Measurements from ENCODE around the gene CLCN7.
"Not testable (repeated sequence)": the region's sequence is repeated elsewhere in the genome, so short reads cannot be mapped to it uniquely, and the experiment has no call there.

The CLCN7 gene

DNA sequence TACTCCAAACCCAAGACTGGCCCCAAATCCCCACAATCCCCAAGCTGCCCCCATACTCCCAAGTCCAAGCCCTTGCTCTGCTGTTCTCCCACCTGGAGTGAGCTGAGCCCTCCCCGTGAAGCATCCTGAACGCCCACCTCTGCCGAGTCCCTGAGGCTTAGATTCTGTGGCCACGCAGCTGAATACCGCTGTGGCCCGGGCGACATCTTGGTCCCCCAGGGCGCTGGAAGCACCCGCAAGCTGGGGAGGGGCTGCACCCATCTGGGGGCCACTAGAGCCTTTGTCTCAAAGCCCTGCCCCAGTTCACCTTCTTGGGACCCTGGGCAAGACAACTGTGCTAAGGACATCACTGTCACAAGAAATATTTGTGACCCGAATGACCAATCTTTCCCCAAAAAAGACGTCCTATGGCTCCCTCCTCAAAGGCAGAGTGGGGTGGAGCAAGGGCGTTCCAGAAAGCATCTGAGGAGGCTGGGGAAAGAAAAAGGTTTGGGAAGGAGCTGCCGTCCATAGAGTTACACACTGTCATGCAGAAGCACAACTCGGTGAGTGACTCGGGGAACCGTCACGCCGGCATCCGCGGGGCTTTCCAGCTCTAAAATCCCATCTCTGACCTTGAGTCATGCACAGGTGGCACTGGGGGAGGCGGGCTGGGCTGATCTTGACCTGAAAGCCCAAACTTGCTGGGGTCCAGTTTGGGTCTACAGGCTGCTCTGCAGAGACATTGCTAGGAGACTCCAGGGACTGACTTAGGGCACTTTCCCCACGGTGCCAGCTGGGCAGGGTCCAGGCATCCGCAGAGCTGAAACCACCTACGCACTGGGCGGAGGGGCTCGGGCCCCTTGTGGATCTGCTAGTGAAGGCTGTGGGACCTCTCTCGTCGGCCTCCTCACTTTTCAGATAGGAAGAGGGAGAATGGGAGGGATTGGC lies 7.3 kb upstream of the CLCN7 start:
- no peaks in the 10 kb centered on the region for H3K9me3 ChIP-seq (ENCODE audit: insufficient read depth, low read depth, low read length)
- H3K4me1 ChIP-seq (ENCODE audit: insufficient read depth, low read length) = no peaks in the 10 kb centered on the region
- peaks cover 9% of the 10 kb centered on the region for H3K27me3 ChIP-seq (ENCODE audit: insufficient read depth, low read length)
- H3K27ac ChIP-seq (ENCODE audit: low read depth, low read length) = no peak overlapping the region
- 86% methylated on average over 28 of the region's 28 CpGs for WGBS
- H3K36me3 ChIP-seq (ENCODE audit: insufficient read depth, low read length) = no peaks in the 10 kb centered on the region
- H3K4me3 ChIP-seq (ENCODE audit: low read length) = no peak overlapping the region
- no peak overlapping the region for H3K9ac ChIP-seq (ENCODE audit: low read depth, low read length)

DNA sequence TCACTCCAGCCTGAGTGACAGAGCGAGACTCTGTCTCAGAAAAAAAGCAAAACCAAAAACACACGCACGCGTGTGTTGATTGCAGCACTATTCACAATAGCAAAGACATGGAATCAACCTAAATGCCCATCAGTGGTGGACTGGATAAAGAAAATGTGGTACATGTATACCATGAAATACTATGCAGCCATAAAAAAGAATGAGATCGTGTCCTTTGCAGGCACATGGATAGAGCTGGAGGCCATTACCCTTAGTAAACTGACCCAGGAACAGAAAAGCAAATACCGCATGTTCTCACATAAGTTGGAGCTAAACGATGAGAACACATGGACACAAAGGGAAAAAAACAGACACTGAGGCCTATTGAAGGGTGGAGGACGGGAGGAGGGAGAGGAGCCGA lies 4.1 kb upstream of the CLCN7 start:
- H3K36me3 ChIP-seq (ENCODE audit: insufficient read depth, low read length); H3K9ac ChIP-seq (ENCODE audit: low read depth, low read length); H3K9me3 ChIP-seq (ENCODE audit: insufficient read depth, low read depth, low read length); H3K27ac ChIP-seq (ENCODE audit: low read depth, low read length); H3K4me1 ChIP-seq (ENCODE audit: insufficient read depth, low read length); H3K4me3 ChIP-seq (ENCODE audit: low read length): not testable (repeated sequence)
- WGBS = 95% methylated on average over 9 of the region's 9 CpGs
- peaks cover 11% of the 10 kb centered on the region; the same call in 1 of the 2 replicates for H3K27me3 ChIP-seq (ENCODE audit: insufficient read depth, low read length)

DNA sequence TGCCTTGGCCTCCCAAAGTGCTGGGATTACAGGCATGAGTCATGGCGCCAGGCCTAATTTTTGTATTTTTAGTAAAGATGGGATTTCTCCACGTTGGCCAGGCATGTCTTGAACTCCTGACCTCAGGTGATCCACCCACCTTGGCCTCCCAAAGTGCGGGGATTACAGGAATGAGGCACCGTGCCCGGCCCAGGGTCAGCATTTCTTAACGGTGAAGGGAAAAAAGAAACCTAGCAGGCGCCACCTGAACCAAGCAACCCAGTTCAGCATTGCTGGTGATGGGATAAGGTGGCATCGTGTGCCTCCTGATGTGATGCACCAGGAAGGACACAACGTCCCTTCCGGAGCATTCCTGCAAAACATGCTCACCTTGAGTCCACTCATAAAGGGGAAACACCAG lies 2.2 kb upstream of the CLCN7 start:
- H3K27me3 ChIP-seq (ENCODE audit: insufficient read depth, low read length) = peaks cover 4% of the 10 kb centered on the region; the same call in 1 of the 2 replicates
- 93% methylated on average over 10 of the region's 10 CpGs for WGBS
- no peaks in the 10 kb centered on the region for H3K9me3 ChIP-seq (ENCODE audit: insufficient read depth, low read depth, low read length)
- H3K36me3 ChIP-seq (ENCODE audit: insufficient read depth, low read length) = no peaks in the 10 kb centered on the region
- H3K4me1 ChIP-seq (ENCODE audit: insufficient read depth, low read length) = no peaks in the 10 kb centered on the region
- H3K27ac ChIP-seq (ENCODE audit: low read depth, low read length) = no peak overlapping the region
- no peak overlapping the region for H3K9ac ChIP-seq (ENCODE audit: low read depth, low read length)
- H3K4me3 ChIP-seq (ENCODE audit: low read length) = no peak overlapping the region

DNA sequence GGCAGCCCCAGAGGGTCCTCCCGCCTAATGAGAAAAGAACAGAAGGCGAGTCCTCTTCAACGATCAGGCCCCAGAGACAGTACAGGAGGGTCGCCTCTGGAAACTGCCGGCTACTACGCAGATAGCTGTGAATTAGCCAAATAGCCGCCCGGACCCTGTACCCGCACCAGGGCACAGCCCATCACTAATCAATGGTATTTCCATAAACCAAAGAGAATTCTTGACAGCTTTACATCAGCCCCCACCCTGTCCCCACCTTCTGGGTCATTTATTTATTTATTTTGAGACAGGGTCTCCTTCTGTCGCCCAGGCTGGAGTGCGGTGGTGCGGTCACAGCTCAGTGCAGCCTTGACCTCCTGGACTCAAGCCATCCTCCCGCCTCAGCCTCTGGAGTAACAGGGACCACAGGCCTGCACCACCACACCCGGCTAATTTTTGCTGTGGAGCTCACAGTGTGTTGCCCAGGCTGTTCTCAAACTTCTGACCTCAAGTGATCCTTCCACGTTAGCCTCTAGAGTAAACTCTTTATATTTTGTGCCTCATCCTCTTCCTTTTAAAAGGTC lies 805 bp upstream of the CLCN7 start:
- Histone ChIP-seq H3K27me3 (ENCODE audit: insufficient read depth, low read length) (0 out of 2 replicates have a peak, but pooled peaks cover 3% of the 10 kb centered on the region), H3K4me1 (ENCODE audit: insufficient read depth, low read length) (no peaks in the 10 kb centered on the region; the same call in 1 of the 2 replicates), H3K27ac (ENCODE audit: low read depth, low read length) (no peak overlapping the region), H3K9me3 (ENCODE audit: insufficient read depth, low read depth, low read length) (no peaks in the 10 kb centered on the region), H3K4me3 (ENCODE audit: low read length) (peak overlapping the region; percentile 63), H3K9ac (ENCODE audit: low read depth, low read length) (peak overlapping the region; percentile 93), H3K36me3 (ENCODE audit: insufficient read depth, low read length) (no peaks in the 10 kb centered on the region)
- WGBS = 70% methylated on average over 15 of the region's 15 CpGs

DNA sequence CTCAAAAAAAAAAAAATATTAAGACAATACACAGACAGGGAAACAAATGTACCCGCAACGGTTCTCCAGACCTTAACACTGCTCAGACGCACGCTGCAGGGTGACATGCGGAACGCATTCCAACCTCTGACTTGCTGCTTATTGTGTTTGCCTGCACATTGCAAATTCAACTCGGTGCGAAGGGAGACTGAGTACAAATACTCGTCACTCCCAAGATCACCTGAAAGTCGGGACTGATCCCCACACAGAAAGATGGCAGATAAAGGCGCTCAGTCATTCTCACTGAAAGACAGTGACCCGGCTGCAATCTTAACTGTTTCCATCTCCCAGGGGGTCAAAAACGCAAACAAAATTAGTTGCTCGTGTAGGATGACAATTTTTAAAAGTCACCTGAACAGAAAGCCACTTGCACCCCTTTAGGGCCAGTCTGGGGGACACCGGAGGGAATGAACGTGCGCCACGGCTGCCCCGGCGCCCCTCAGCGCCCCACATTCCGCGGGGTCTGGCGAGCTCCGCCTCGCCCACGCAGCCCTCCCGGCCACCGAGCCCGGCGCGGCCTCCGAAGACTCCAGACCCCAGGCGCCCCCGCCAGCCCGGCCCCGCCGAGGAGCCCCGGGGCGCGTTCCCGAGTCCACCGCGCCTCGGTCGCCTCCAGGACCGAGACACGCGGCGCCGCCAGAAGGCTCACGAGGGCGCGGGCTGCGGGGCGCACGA lies 589 bp downstream of the CLCN7 start:
- H3K36me3 ChIP-seq (ENCODE audit: insufficient read depth, low read length) = no peaks in the 10 kb centered on the region
- H3K27ac ChIP-seq (ENCODE audit: low read depth, low read length) = no peak overlapping the region
- H3K4me3 ChIP-seq (ENCODE audit: low read length) = peak overlapping the region; percentile 63
- 0 out of 2 replicates have a peak, but pooled peaks cover 3% of the 10 kb centered on the region for H3K27me3 ChIP-seq (ENCODE audit: insufficient read depth, low read length)
- no peaks in the 10 kb centered on the region for H3K9me3 ChIP-seq (ENCODE audit: insufficient read depth, low read depth, low read length)
- H3K9ac ChIP-seq (ENCODE audit: low read depth, low read length) = peak overlapping the region; percentile 93
- 13% methylated on average over 57 of the region's 57 CpGs for WGBS
- H3K4me1 ChIP-seq (ENCODE audit: insufficient read depth, low read length) = no peaks in the 10 kb centered on the region; the same call in 1 of the 2 replicates

DNA sequence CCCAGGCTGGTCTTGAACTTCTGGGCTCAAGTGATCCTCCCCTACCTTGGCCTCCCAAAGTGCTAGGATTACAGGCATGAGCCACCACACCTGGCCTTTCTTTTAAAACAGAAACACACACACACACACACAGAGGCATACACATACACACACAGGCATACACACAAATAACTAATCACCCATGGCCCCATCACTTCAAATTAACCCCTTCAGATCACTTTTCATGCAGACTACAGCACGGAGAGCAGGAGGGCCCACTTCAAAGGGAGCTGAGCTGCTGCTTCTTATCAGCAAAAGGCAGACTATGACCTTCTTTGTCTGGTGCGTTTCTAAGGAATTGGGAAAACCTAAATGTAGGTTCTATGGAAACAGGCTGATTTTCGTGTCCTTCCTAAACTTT lies 1.9 kb downstream of the CLCN7 start:
- Histone ChIP-seq H3K36me3 (ENCODE audit: insufficient read depth, low read length) (no peaks in the 10 kb centered on the region), H3K4me3 (ENCODE audit: low read length) (no peak overlapping the region), H3K4me1 (ENCODE audit: insufficient read depth, low read length) (no peaks in the 10 kb centered on the region; the same call in 1 of the 2 replicates), H3K9me3 (ENCODE audit: insufficient read depth, low read depth, low read length) (no peaks in the 10 kb centered on the region), H3K9ac (ENCODE audit: low read depth, low read length) (no peak overlapping the region), H3K27me3 (ENCODE audit: insufficient read depth, low read length) (0 out of 2 replicates have a peak, but pooled peaks cover 3% of the 10 kb centered on the region), H3K27ac (ENCODE audit: low read depth, low read length) (no peak overlapping the region)
- 71% methylated on average over 3 of the region's 3 CpGs for WGBS

DNA sequence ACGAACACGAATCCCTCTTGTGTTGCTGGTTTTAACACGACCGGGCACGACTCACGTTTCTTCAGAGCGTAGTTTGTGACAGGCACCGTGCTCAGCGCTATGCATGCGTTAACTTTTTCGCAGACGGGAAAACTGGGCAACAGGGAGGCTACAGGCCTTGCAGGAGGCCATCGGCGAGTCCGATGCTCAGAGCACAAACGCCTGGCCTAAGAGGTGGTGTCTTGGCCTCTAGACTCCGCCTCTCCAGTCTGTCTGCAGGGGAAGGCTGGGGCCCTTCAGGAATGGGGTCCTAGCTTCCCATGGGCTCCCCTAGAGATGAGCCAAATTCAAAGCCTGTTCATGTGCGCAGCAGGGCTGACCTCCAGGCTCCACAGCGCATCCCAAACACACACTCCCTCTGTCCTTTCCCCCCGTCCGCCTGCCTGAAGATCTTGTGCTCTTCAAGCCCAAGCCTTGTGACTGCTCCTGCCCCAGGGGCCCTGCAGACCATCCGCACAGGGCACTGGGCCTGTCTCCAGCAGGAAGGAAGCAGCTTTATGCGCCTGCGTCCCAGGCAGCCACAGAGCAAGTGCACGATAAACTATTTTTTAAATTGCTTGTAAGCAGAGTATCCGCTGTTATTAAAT lies 3.1 kb downstream of the CLCN7 start:
- Histone ChIP-seq H3K36me3 (ENCODE audit: insufficient read depth, low read length) (no peaks in the 10 kb centered on the region), H3K9ac (ENCODE audit: low read depth, low read length) (no peak overlapping the region), H3K27me3 (ENCODE audit: insufficient read depth, low read length) (0 out of 2 replicates have a peak, but pooled peaks cover 3% of the 10 kb centered on the region), H3K27ac (ENCODE audit: low read depth, low read length) (no peak overlapping the region), H3K9me3 (ENCODE audit: insufficient read depth, low read depth, low read length) (no peaks in the 10 kb centered on the region), H3K4me3 (ENCODE audit: low read length) (no peak overlapping the region), H3K4me1 (ENCODE audit: insufficient read depth, low read length) (no peaks in the 10 kb centered on the region; the same call in 1 of the 2 replicates)
- 94% methylated on average over 25 of the region's 26 CpGs for WGBS

DNA sequence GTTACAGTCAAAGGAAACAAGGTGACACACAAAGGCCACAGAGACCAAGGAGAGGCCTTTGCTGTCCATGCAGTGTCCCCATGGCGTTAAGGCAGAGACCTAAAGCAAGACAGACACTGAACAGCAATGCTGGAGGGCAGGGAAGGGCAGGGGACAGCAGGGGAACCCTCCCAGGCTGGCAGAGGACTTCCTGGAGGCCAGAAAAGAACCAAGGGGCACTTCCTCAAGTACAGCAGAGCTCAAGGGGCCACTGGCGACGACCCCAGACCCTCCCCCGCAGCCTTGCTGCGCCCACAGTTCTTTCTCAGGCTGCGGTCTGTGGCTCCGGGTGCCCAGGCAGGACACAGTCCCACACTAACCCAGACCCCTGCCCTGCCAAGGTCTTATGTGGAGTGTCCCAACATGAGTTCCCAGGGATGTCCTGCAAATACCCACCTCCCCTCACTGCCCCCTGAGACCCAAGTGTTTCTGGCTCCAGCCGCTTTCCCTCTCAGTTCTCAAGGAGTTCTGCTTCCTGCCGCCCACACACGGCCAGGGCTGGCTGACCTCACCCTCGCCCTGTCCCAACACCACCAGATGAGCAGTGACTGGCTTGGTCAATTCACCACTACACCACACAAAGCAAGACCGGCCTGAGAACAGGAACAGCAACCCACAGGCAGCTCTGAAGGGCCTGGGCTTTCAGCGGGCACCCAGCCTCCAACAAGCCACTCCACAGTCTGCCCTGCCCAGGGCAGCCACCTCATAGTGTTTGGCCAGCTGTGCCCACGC lies 4.2 kb downstream of the CLCN7 start:
- Histone ChIP-seq H3K4me1 (ENCODE audit: insufficient read depth, low read length) (no peaks in the 10 kb centered on the region; the same call in 1 of the 2 replicates), H3K36me3 (ENCODE audit: insufficient read depth, low read length) (no peaks in the 10 kb centered on the region), H3K27me3 (ENCODE audit: insufficient read depth, low read length) (0 out of 2 replicates have a peak, but pooled peaks cover 2% of the 10 kb centered on the region), H3K9me3 (ENCODE audit: insufficient read depth, low read depth, low read length) (no peaks in the 10 kb centered on the region), H3K4me3 (ENCODE audit: low read length) (no peak overlapping the region), H3K27ac (ENCODE audit: low read depth, low read length) (no peak overlapping the region), H3K9ac (ENCODE audit: low read depth, low read length) (no peak overlapping the region; the same call in 1 of the 2 replicates)
- 89% methylated on average over 14 of the region's 14 CpGs for WGBS

DNA sequence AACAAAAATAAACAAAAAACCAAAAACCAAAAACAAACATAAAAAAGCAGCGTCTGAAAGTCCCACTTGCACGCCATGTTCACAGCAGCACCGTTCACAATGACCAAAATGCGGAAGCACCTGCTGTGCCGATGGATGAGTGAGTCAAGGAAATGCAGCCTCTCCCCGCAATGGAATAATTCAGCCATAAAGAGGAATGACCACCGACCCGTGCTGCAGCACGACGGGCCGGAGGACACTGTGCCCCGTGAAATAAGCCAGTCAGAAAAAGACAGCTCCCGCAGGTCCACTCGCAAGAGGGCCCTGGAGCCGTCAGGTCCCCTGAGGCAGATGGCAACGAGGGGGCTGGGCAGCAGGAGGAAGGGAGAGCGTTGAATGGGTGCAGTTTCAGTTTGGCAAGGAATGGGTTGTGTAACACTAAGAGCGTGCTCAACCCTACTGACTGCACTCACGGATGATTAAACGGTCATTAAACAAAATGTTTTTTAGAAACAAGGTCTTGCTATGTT lies 5.1 kb downstream of the CLCN7 start:
- Histone ChIP-seq H3K36me3 (ENCODE audit: insufficient read depth, low read length) (no peaks in the 10 kb centered on the region), H3K27me3 (ENCODE audit: insufficient read depth, low read length) (no peaks in the 10 kb centered on the region), H3K9ac (ENCODE audit: low read depth, low read length) (no peak overlapping the region), H3K4me3 (ENCODE audit: low read length) (no peak overlapping the region), H3K27ac (ENCODE audit: low read depth, low read length) (no peak overlapping the region), H3K4me1 (ENCODE audit: insufficient read depth, low read length) (no peaks in the 10 kb centered on the region; the same call in 1 of the 2 replicates), H3K9me3 (ENCODE audit: insufficient read depth, low read depth, low read length) (no peaks in the 10 kb centered on the region)
- 90% methylated on average over 20 of the region's 20 CpGs for WGBS

DNA sequence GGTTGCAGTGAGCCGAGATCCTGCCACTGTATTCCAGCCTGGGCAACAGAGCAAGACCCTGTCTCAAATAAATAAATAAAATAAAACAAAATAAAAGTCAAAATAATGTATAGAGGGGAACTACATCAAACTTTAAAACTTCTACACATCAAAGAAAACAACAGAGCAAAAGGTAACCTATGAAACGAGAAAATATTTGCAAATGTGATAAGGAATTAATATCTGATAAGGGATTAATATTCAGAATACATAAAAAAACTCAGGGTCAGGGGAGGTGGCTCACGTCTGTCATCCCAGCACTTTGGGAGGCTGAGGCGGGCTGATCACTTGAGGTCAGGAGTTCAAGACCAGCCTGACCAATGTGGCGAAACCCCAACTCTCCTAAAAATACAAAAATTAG lies 5.7 kb downstream of the CLCN7 start:
- not testable (repeated sequence) for H3K27ac ChIP-seq (ENCODE audit: low read depth, low read length); H3K27me3 ChIP-seq (ENCODE audit: insufficient read depth, low read length); H3K9ac ChIP-seq (ENCODE audit: low read depth, low read length); H3K9me3 ChIP-seq (ENCODE audit: insufficient read depth, low read depth, low read length); H3K4me3 ChIP-seq (ENCODE audit: low read length); H3K36me3 ChIP-seq (ENCODE audit: insufficient read depth, low read length); H3K4me1 ChIP-seq (ENCODE audit: insufficient read depth, low read length)
- WGBS = 90% methylated on average over 4 of the region's 5 CpGs

Measured in HUES64 (cell line).